HEK293 (cell line): ENCODE measurements around the gene MCRIP2.

Experiments used
- CTCF ChIA-PET: fragments of 350-600 bp; formaldehyde crosslinking; extraction: SDS; loops from one replicate; lab custom pipeline; 2021; ENCODE audit warnings: antibody characterized with exemption; lab: Yijun Ruan, JAX
- POLR2A ChIA-PET: fragments of 300-600 bp; formaldehyde crosslinking; extraction: SDS; loops from one replicate; lab custom pipeline; 2020; ENCODE audit warnings: antibody characterized with exemption, inconsistent platforms; lab: Yijun Ruan, JAX
- H3K27ac ChIP-seq: fragments of 200-500 bp; sonication (Bioruptor generic); 2 replicates; pipeline ENCODE4 v1.5.1; 2014; ENCODE audit warnings: low read depth, low read length, control low read depth, inconsistent platforms; ENCODE audit errors: extremely low read depth
- H3K36me3 ChIP-seq, 2 experiments: fragments of 200-500 bp in 1 of 2; sonication (Bioruptor generic) in 1 of 2; 1 replicate in 1 of 2; 2 replicates in 1 of 2; pipeline ENCODE4 v1.5.1; 2014 to 2017; ENCODE audit warnings: inconsistent platforms in 2 of 2, low read length in 2 of 2; ENCODE audit not compliant: control insufficient read depth in 2 of 2, insufficient read depth in 1 of 2
- H3K4me1 ChIP-seq: fragments of 200-500 bp; sonication (Bioruptor generic); 2 replicates; pipeline ENCODE4 v1.5.1; 2014; ENCODE audit warnings: mild to moderate bottlenecking, low read length, inconsistent platforms; ENCODE audit not compliant: control insufficient read depth, insufficient read depth
- H3K4me3 ChIP-seq: 2 replicates; pipeline ENCODE4 v1.5.1; 2011; ENCODE audit warnings: low read depth, mild to moderate bottlenecking, control low read depth, low read length, moderate library complexity
- H3K9me3 ChIP-seq: fragments of 200-500 bp; sonication (Bioruptor generic); 2 replicates; pipeline ENCODE4 v1.5.1; 2014; ENCODE audit warnings: low read depth, low read length, inconsistent platforms; ENCODE audit not compliant: control insufficient read depth, insufficient read depth
- AEBP2 ChIP-seq: fragments of 450-650 bp; formaldehyde crosslinking; IDR thresholded peaks from 2 replicates; pipeline ENCODE4 v1.5.1; 2016; ENCODE audit warnings: missing biosample characterization, missing genetic modification characterization, borderline replicate concordance
- PBX3 ChIP-seq: sonication (generic); formaldehyde crosslinking; IDR thresholded peaks from 2 replicates; pipeline ENCODE4 v1.8.1; 2022; ENCODE audit warnings: mild to moderate bottlenecking, moderate library complexity, missing genetic modification reagents
- REST ChIP-seq: fragments of 450-650 bp; formaldehyde crosslinking; IDR thresholded peaks from 2 replicates; pipeline ENCODE4 v1.5.1; 2016; ENCODE audit warnings: missing biosample characterization, missing genetic modification characterization
- ZBTB11 ChIP-seq: fragments of 450-650 bp; formaldehyde crosslinking; conservative IDR thresholded peaks from 2 replicates; pipeline ENCODE4 v1.5.1; 2016; ENCODE audit warnings: low read depth, missing biosample characterization, missing genetic modification characterization
- ZBTB8A ChIP-seq: fragments of 450-650 bp; formaldehyde crosslinking; IDR thresholded peaks from 2 replicates; pipeline ENCODE4 v1.5.1; 2016; ENCODE audit warnings: missing biosample characterization, missing genetic modification characterization
- ZNF2 ChIP-seq: fragments of 450-650 bp; formaldehyde crosslinking; IDR thresholded peaks from 2 replicates; pipeline ENCODE4 v1.5.1; 2016; ENCODE audit warnings: missing biosample characterization, missing genetic modification characterization
- ZNF501 ChIP-seq: fragments of 450-650 bp; formaldehyde crosslinking; IDR thresholded peaks from 2 replicates; pipeline ENCODE4 v1.5.1; 2016; ENCODE audit warnings: missing biosample characterization, missing genetic modification characterization
- ZNF549 ChIP-seq: fragments of 450-650 bp; IDR thresholded peaks from 2 replicates; pipeline ENCODE4 v1.5.1; 2018; ENCODE audit warnings: missing biosample characterization, missing genetic modification characterization, mild to moderate bottlenecking, inconsistent platforms, moderate library complexity

MCRIP2 gene

GRCh38 chr16:608019-608418, 33.6 kb upstream of the MCRIP2 start (continued):
- no peak for TF ChIP-seq ZBTB11 (tag by site-specific recombination)
- no peak for TF ChIP-seq AEBP2 (tag by site-specific recombination)
- TF ChIP-seq PBX3 (CRISPR knock-in tag) = no peak

GRCh38 chr16:609316-609715, 32.3 kb upstream of the MCRIP2 start:
- H3K4me3 ChIP-seq = no peak overlapping the region
- TF ChIP-seq REST (tag by site-specific recombination) = no peak
- no peak for TF ChIP-seq ZNF501
- TF ChIP-seq ZBTB8A (tag by site-specific recombination) = no peak
- no peaks in the 10 kb centered on the region for H3K9me3 ChIP-seq
- CTCF ChIA-PET = interaction anchor here (0.7 to 2.0 kb wide), 4 partner anchors 9 to 1418 kb away, joined by 4 to 8 read pairs (median 4); no protein-coding TSS in a partner anchor
- no peaks in the 10 kb centered on the region for H3K4me1 ChIP-seq
- H3K27ac ChIP-seq = no peak overlapping the region
- peaks cover 0 to 3% of the 10 kb centered on the region in 2 experiments; a peak in 1 of 3 replicates for H3K36me3 ChIP-seq
- POLR2A ChIA-PET = interaction anchor here (1.2 kb wide), 1 partner anchor 24 kb away, joined by 3 read pairs; no protein-coding TSS in a partner anchor

- CTCF ChIA-PET = interaction anchor here (0.9 to 2.0 kb wide), 3 partner anchors 9 to 33 kb away, joined by 4 to 8 read pairs (median 4); no protein-coding TSS in a partner anchor
- TF ChIP-seq ZNF549 (tag by site-specific recombination) = no peak
- no peak for TF ChIP-seq ZNF2 (tag by site-specific recombination)
- TF ChIP-seq, all 188 proteins: peak for 0
- peaks cover 0 to 3% of the 10 kb centered on the region in 2 experiments; a peak in 1 of 3 replicates for H3K36me3 ChIP-seq
- POLR2A ChIA-PET = no interaction called here
- no peaks in the 10 kb centered on the region for H3K4me1 ChIP-seq
- H3K4me3 ChIP-seq = no peak overlapping the region
- H3K27ac ChIP-seq = no peak overlapping the region
- H3K9me3 ChIP-seq = no peaks in the 10 kb centered on the region
These were observed 31.6 kb upstream of the MCRIP2 start for GRCh38 chr16:609984-610383.
